Tibial nerve (tissue), 4 donors: Measurements from ENCODE around the gene BMAL1. TPM values are rescaled to one million over a fixed set of nuclear protein-coding genes. Genes with fewer than 3 reads are reported as not detected.

ENCODE experiments used
- DNase-seq, 2 donors: peaks; one replicate each; pipeline ENCODE4 v3.0.0-alpha.2; 2019; ENCODE audit warnings: low spot score in 2 of 2
- H3K27ac ChIP-seq, 4 donors: fragments of 200-600 bp; sonication (generic) in 3 of 4; one replicate each; pipeline ENCODE4 v1.5.1; 2017 to 2019; ENCODE audit warnings: mild to moderate bottlenecking in 1 of 4
- H3K27me3 ChIP-seq, 2 donors: fragments of 200-600 bp; sonication (generic) in 1 of 2; one replicate each; pipeline versions ENCODE4 v1.5.1 to v1.6.0; 2017 to 2019
- H3K36me3 ChIP-seq, 3 donors: fragments of 200-600 bp; sonication (generic); one replicate each; pipeline ENCODE4 v1.5.1; 2018 to 2019
- H3K4me1 ChIP-seq, 4 donors: fragments of 200-600 bp; sonication (generic) in 3 of 4; one replicate each; pipeline ENCODE4 v1.5.1; 2017 to 2019
- H3K4me3 ChIP-seq, 4 donors: fragments of 200-600 bp; sonication (generic) in 3 of 4; one replicate each; pipeline ENCODE4 v1.5.1; 2017 to 2019; ENCODE audit warnings: mild to moderate bottlenecking in 1 of 4, moderate library complexity in 1 of 4
- H3K9me3 ChIP-seq, 4 donors: fragments of 200-600 bp; sonication (generic) in 3 of 4; one replicate each; pipeline ENCODE4 v1.5.1; 2017 to 2019
- EP300 ChIP-seq, 2 donors: sonication (generic); formaldehyde crosslinking; IDR thresholded peaks; one replicate each; pipeline ENCODE4 v1.6.1; 2017; ENCODE audit warnings: antibody characterized with exemption in 2 of 2, mild to moderate bottlenecking in 1 of 2
- POLR2A ChIP-seq, 2 donors: fragments of 450-650 bp; IDR thresholded peaks; one replicate each; pipeline ENCODE4 v1.6.1; 2017; ENCODE audit warnings: antibody characterized with exemption in 2 of 2, mild to moderate bottlenecking in 2 of 2, moderate library complexity in 2 of 2
- WGBS, 2 donors: methylation state at CpG; one replicate each; pipeline ENCODE4 v1.1.5; 2018; 5-methylcytosine and 5-hydroxymethylcytosine counted together
- total RNA-seq, 4 donors: library from RNA; depleted of rRNA; stranded (reverse); fragments of >200 nt; gene quantifications; one replicate each; pipeline ENCODE4 v1.1.0, GENCODE V29; 2016
- TF ChIP-seq, protein P1 (sequence below), 5 experiments: fragments of 200-600 bp in 3 of 5; fragments of 450-650 bp in 2 of 5; sonication (generic) in 3 of 5; IDR thresholded peaks; one replicate each; pipeline ENCODE4 v1.5.1; 2016 to 2019; ENCODE audit warnings: antibody characterized with exemption in 5 of 5, mild to moderate bottlenecking in 3 of 5, moderate library complexity in 2 of 5

Gene BMAL1
- total RNA-seq, 4 donors from 2014 or later: 34.5 to 61.2 (median 58.0) TPM

DNA sequence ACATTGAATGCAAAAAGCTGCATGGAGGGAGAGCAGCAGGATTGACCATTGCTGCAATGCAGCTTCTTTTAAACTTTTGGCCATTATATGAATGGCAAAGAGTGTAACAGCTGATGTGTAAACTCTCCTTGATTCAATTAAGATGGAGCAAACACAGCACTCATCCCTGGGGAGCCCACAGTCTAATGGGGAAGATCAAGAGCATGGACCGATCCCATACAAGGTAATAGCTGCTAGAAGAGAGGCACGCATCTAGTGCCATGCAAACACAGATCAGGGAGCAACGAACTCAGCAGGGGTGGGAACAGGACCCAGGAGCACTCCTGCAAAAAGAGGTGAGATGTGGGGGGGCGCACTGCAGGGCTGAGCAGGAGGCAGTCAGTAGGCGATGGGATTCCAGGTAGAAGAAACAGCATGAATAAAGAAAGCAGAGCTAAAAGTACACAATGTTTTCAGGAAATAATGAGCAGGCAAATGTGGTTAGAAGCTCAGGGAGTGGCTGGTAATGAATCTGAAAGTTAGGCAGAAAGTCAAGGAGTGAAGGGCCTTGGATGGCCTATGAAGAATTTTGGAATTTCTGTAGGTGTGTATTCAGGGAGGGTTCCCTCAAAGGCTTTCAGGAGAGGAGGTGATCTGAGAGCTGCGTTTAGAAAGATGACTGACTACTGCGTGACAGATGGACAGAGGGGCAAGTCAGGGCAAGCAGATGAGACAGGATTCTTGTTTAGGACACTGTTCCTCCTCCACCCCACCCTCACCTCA lies 17.2 kb upstream of the BMAL1 start:
- H3K4me1 ChIP-seq: peaks cover 0 to 45% (median 23%) of the 10 kb centered on the region in 4 donors
- no peaks in the 10 kb centered on the region for H3K9me3 ChIP-seq
- TF ChIP-seq, protein P1, sequence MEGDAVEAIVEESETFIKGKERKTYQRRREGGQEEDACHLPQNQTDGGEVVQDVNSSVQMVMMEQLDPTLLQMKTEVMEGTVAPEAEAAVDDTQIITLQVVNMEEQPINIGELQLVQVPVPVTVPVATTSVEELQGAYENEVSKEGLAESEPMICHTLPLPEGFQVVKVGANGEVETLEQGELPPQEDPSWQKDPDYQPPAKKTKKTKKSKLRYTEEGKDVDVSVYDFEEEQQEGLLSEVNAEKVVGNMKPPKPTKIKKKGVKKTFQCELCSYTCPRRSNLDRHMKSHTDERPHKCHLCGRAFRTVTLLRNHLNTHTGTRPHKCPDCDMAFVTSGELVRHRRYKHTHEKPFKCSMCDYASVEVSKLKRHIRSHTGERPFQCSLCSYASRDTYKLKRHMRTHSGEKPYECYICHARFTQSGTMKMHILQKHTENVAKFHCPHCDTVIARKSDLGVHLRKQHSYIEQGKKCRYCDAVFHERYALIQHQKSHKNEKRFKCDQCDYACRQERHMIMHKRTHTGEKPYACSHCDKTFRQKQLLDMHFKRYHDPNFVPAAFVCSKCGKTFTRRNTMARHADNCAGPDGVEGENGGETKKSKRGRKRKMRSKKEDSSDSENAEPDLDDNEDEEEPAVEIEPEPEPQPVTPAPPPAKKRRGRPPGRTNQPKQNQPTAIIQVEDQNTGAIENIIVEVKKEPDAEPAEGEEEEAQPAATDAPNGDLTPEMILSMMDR (IDR thresholded peaks at IDR 0.05): no peak
- TF ChIP-seq EP300 (IDR thresholded peaks at IDR 0.05) (no peak), POLR2A (IDR thresholded peaks at IDR 0.05) (no peak)
- no peak for DNase-seq
- H3K27me3 ChIP-seq: no peaks in the 10 kb centered on the region
- peak overlapping the region; percentile 17 to 90 (median 64) for H3K27ac ChIP-seq
- H3K36me3 ChIP-seq: no peaks in the 10 kb centered on the region
- WGBS, 2 donors: 64 to 65% methylated on average over 7 of the region's 7 CpGs
- no peak overlapping the region for H3K4me3 ChIP-seq

DNA sequence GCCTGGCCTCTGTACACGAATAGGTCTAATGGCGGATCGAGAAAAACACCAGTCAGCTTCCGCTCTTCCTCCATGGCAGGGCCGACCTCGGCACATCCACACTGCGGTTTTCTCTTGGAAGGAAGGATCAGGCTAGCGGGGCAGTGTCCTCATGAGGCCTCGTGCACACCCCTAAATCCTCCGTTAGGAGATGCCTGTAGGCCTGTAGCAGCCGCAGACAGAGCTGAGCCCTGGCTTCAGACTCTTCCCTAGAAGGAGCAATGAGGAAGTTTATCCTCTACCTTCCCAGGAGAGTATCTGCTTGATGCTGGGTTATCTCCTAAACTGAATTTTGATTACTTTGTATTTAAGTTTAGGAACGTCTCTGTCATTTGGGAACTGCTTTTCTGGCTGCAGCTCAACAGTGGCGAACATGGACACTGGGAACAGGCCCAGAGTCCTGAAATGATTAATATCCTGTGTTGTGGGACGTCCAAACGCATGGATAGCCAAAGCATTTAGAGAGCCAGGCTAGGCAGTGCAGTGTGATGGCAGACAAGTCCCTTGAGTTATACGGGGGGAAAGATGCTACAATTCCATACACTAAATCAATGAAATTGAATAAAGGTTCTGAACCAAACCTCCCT lies 16.5 kb upstream of the BMAL1 start:
- Histone ChIP-seq H3K27ac (peak overlapping the region; percentile 17 to 90 (median 64)), H3K4me3 (no peak overlapping the region), H3K9me3 (no peaks in the 10 kb centered on the region), H3K36me3 (no peaks in the 10 kb centered on the region), H3K4me1 (peaks cover 0 to 45% (median 23%) of the 10 kb centered on the region in 4 donors), H3K27me3 (no peaks in the 10 kb centered on the region)
- DNase-seq: peak in 1 of 2 donors; percentile 12
- no peak for TF ChIP-seq EP300 (IDR thresholded peaks at IDR 0.05)
- no peak for TF ChIP-seq POLR2A (IDR thresholded peaks at IDR 0.05)
- TF ChIP-seq, protein P1 (IDR thresholded peaks at IDR 0.05): no peak
- WGBS, 2 donors: 55 to 63% methylated on average over 16 of the region's 16 CpGs

DNA sequence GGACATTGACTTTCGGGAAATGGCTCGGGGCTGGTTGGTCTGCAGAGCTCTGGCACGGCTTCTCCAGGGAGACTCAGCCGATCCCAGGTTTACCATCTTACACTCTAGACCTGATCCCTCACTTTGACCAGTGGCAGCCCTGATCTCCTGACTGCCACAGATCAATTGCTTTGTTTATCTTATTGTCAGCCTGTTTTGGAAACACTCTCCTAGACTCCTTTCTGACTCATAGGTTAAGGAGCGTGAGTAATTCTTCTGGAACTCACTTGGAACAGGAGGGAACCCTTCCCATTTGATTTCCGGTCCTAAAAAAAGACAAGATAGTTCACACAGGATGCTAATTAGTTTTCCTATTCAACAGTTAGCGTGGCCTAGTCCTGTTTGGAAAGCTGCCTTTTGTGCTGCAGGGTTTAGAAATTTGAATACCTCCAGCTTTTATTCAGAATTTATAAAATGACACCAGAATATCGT lies 16.0 kb upstream of the BMAL1 start:
- H3K9me3 ChIP-seq: no peaks in the 10 kb centered on the region
- peak overlapping the region in 3 of 4 donors; percentile 44 to 90 (median 85) for H3K27ac ChIP-seq
- H3K36me3 ChIP-seq: no peaks in the 10 kb centered on the region
- H3K4me3 ChIP-seq: no peak overlapping the region
- peaks cover 0 to 45% (median 23%) of the 10 kb centered on the region in 4 donors for H3K4me1 ChIP-seq
- DNase-seq: peak in 1 of 2 donors; percentile 25
- WGBS, 2 donors: 47 to 58% methylated on average over 8 of the region's 8 CpGs
- TF ChIP-seq, protein P1 (IDR thresholded peaks at IDR 0.05): no peak
- TF ChIP-seq EP300 (IDR thresholded peaks at IDR 0.05): peak in 1 of 2 donors; percentile 58
- H3K27me3 ChIP-seq: no peaks in the 10 kb centered on the region

DNA sequence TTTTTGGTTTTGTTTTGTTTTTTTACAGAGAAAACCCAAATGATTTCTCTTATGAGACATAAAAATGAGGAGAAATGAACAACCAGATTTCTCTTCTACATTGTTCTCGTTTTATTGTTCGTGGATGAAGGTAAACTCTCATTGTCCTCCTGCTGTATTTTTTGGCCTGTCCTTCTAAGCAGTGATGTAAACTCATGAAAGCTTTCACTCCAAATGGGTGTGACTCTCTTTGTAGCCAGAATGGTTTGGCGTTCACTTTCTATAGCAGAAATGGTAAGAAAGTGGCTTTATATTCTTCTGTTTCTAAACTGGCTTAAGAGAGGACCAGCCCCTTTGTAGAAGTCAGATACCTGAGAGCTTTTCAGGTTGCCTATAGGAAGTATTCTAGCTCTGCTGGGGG lies 15.5 kb upstream of the BMAL1 start:
- no peak for DNase-seq
- Histone ChIP-seq H3K27me3 (no peaks in the 10 kb centered on the region), H3K4me1 (peaks cover 0 to 45% (median 23%) of the 10 kb centered on the region in 4 donors), H3K9me3 (no peaks in the 10 kb centered on the region), H3K27ac (peak overlapping the region in 2 of 4 donors; percentile 85 to 90), H3K4me3 (no peak overlapping the region), H3K36me3 (no peaks in the 10 kb centered on the region)
- WGBS, 2 donors: 40 to 49% methylated on average over 3 of the region's 3 CpGs
- TF ChIP-seq EP300 (IDR thresholded peaks at IDR 0.05) (no peak), POLR2A (IDR thresholded peaks at IDR 0.05) (no peak)
- TF ChIP-seq, protein P1 (IDR thresholded peaks at IDR 0.05): no peak

DNA sequence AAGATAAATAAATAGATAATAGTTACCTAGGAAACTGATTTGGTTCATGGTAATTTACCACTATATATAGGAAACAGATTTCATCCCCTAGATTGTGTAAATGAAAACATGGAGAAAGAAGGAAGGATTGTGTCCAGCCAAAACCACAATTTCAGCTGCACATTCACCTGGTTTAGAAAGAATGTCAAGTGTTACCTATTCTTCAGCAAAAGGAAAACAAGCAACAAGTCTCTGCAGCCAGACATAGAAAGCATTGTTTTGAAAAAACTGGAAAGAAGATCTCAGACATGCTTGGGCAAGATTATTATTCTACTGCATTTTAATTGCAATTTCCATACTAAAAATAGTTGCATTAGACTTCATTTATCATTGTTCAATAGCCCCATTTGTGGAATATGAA lies 8.8 kb upstream of the BMAL1 start:
- TF ChIP-seq POLR2A (IDR thresholded peaks at IDR 0.05) (no peak), EP300 (IDR thresholded peaks at IDR 0.05) (no peak)
- TF ChIP-seq, protein P1 (IDR thresholded peaks at IDR 0.05): no peak
- Histone ChIP-seq H3K4me3 (no peak overlapping the region), H3K9me3 (no peaks in the 10 kb centered on the region), H3K27me3 (no peaks in the 10 kb centered on the region), H3K4me1 (peaks cover 0 to 8% (median 0%) of the 10 kb centered on the region in 4 donors), H3K36me3 (no peaks in the 10 kb centered on the region), H3K27ac (no peak overlapping the region)
- no peak for DNase-seq
